Activated CD8-positive, alpha-beta T cell treated with anti-CD3 and anti-CD28 coated beads, Interleukin-2, amount 10 ng/mL, durations not matched to agents 7 days and 5 days (primary cell): ENCODE data around the gene CPNE6. TPM values are rescaled to one million over a fixed set of nuclear protein-coding genes. Genes with fewer than 3 reads are reported as not detected.

Experiments
- ATAC-seq: fragments of 150-1000 bp; cut with Tn5 transposase; one replicate; pipeline ENCODE4 v1.10.0; 2021; ENCODE audit warnings: moderate library complexity
- CTCF ChIA-PET: fragments of 350-600 bp; sonication (Branson Sonifier 250); formaldehyde crosslinking; loops from one replicate; lab custom pipeline; 2021; ENCODE audit warnings: antibody characterized with exemption; lab: Charles Lee
- POLR2A ChIA-PET: fragments of 350-600 bp; sonication (Branson Sonifier 250); formaldehyde crosslinking; loops from one replicate; lab custom pipeline; 2021; ENCODE audit warnings: antibody characterized with exemption; lab: Charles Lee
- DNase-seq: peaks from one replicate; pipeline ENCODE4 v3.0.0-alpha.2; 2020
- H3K27ac Mint-ChIP-seq: one replicate; pipeline ENCODE4 v1.8.0; 2021; ENCODE audit warnings: mild to moderate bottlenecking, mixed read lengths
- H3K27me3 Mint-ChIP-seq: one replicate; pipeline ENCODE4 v1.8.0; 2021; ENCODE audit warnings: low read depth, mixed read lengths
- H3K36me3 Mint-ChIP-seq: one replicate; pipeline ENCODE4 v1.8.0; 2021; ENCODE audit warnings: low read depth, mixed read lengths
- H3K4me1 Mint-ChIP-seq: one replicate; pipeline ENCODE4 v1.8.0; 2021; ENCODE audit warnings: low read depth, mixed read lengths
- H3K4me3 Mint-ChIP-seq: one replicate; pipeline ENCODE4 v1.8.0; 2021; ENCODE audit warnings: mild to moderate bottlenecking, mixed read lengths
- H3K9me3 Mint-ChIP-seq: one replicate; pipeline ENCODE4 v1.8.0; 2022; ENCODE audit warnings: mixed read lengths; ENCODE audit not compliant: insufficient read depth
- total RNA-seq, 2 experiments: library from RNA; stranded (reverse); gene quantifications; one replicate each; pipeline ENCODE4 v1.2.3, GENCODE V29; 2021

CPNE6 gene
- total RNA-seq, 2 experiments from 2014 or later, result 0.10 TPM; not detected in 1

DNA sequence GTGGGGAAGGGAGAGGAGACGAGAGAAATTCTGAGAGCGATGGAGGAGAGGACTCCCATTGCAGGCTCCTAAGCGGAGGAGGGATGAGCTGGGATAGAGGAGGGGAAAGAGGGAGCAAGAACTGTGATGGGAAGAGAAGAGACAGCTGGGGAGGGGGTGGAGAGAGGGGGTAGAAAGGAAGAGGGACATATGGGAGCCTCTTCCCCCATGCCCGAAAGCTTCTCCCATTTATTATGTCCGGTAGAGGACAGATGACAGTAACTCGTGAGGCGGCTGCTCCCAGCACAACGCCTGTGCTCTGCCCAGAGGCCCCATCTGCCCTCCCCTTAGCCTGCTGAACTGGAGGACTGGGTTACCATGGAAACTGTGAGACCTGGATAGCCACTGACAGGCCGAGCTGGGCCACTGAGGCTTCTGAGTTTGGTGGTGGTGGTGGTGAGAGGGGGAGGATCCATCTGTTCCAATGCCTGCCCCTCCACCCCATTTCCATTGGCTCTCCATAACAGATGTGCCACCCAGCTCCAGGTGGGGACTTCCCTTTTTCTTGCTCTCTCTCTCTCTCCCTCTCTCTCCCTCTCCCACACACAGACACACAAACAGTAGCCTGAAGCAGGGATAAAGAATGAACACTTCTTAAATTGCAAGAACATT, 8.3 kb downstream of the CPNE6 start:
- CTCF ChIA-PET, result interaction anchor here (0.6 to 5.8 kb wide), 6 partner anchors 13 to 68 kb away, joined by 3 to 117 read pairs (median 24); partner anchors contain the start of genes CARMIL3 and PCK2
- no peak overlapping the region for H3K4me3 Mint-ChIP-seq
- H3K27me3 Mint-ChIP-seq, result no peaks in the 10 kb centered on the region
- ATAC-seq, result no peak
- peak overlapping the region; percentile 78 for H3K27ac Mint-ChIP-seq
- POLR2A ChIA-PET, result interaction anchor here (0.7 to 4.9 kb wide), 8 partner anchors 9 to 109 kb away, joined by 3 to 41 read pairs (median 8); partner anchors contain the start of genes CARMIL3, CPNE6, IPO4 and IRF9
- peaks cover 46% of the 10 kb centered on the region for H3K4me1 Mint-ChIP-seq
- H3K36me3 Mint-ChIP-seq, result no peaks in the 10 kb centered on the region
- H3K9me3 Mint-ChIP-seq, result no peaks in the 10 kb centered on the region
- no peak for DNase-seq

GRCh38 chr14:24080142-24080530, 8.8 kb downstream of the CPNE6 start:
- ChIA-PET CTCF (interaction anchor here (0.6 to 5.8 kb wide), 10 partner anchors 8 to 127 kb away, joined by 3 to 117 read pairs (median 3); partner anchors contain the start of genes DHRS4, IRF9 and PCK2), POLR2A (interaction anchor here (0.6 to 4.9 kb wide), 13 partner anchors 8 to 109 kb away, joined by 3 to 41 read pairs (median 5); partner anchors contain the start of genes CARMIL3, CPNE6, DCAF11 and IPO4)
- no peaks in the 10 kb centered on the region for H3K36me3 Mint-ChIP-seq
- H3K27ac Mint-ChIP-seq, result peak overlapping the region; percentile 78
- H3K9me3 Mint-ChIP-seq, result no peaks in the 10 kb centered on the region
- DNase-seq, result no peak
- no peaks in the 10 kb centered on the region for H3K27me3 Mint-ChIP-seq
- peak overlapping the region; percentile 76 for H3K4me3 Mint-ChIP-seq
- peaks cover 43% of the 10 kb centered on the region for H3K4me1 Mint-ChIP-seq
- no peak for ATAC-seq

DNA sequence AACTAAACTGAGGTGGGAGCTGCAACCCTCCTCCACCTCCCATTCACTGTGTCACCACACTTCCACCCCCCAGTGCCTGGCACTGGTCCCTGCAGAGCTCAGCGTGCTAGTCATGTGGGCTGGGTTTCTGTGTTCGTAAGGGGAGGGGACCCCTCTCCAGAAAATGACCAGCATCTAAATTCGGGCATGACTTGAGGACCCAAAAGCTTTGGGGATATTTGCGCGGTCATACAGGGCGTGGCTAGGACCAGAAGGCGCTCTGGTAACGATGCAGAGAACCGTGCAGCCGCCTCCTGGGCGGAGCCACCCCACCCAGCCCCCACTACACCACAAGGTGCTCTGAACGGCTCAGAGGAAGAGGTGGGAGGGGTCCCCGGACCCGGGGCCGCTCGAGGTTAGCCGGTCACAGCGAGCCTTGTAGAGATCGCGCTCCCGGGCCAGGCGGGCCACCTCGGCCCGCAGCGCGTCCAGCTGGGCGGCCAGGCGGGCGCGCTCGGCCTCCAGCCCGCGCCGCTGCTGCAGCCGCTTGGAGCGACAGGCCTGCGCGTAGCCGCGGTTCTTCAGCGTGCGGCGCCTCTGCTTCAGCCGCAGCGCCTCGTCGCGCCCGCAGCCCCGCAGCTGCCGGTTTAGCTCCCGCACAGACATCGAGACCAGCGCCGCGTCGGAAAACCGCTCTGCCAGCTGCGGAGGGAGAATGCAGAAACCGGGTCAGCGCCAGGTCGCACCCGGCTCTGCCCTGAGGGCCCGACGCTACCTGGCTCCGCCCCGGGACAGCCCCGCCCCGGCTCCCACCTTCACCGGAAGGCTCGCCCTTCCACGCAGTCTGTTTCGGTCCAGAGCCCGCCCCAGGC, 9.8 kb downstream of the CPNE6 start:
- ChIA-PET CTCF (interaction anchor here (0.6 to 5.8 kb wide), 11 partner anchors 9 to 128 kb away, joined by 3 to 117 read pairs (median 3); partner anchors contain the start of genes CARMIL3, DHRS4, IRF9 and PCK2), POLR2A (interaction anchor here (0.6 to 4.9 kb wide), 19 partner anchors 9 to 530 kb away, joined by 3 to 41 read pairs (median 4); partner anchors contain the start of genes CARMIL3, CHMP4A, CPNE6 and DCAF11)
- peak overlapping the region; percentile 76 for H3K4me3 Mint-ChIP-seq
- ATAC-seq, result peak; percentile 94
- H3K27me3 Mint-ChIP-seq, result no peaks in the 10 kb centered on the region
- DNase-seq, result peak; percentile 89
- H3K9me3 Mint-ChIP-seq, result no peaks in the 10 kb centered on the region
- peaks cover 33% of the 10 kb centered on the region for H3K4me1 Mint-ChIP-seq
- H3K27ac Mint-ChIP-seq, result peak overlapping the region; percentile 86
- no peaks in the 10 kb centered on the region for H3K36me3 Mint-ChIP-seq

DNA sequence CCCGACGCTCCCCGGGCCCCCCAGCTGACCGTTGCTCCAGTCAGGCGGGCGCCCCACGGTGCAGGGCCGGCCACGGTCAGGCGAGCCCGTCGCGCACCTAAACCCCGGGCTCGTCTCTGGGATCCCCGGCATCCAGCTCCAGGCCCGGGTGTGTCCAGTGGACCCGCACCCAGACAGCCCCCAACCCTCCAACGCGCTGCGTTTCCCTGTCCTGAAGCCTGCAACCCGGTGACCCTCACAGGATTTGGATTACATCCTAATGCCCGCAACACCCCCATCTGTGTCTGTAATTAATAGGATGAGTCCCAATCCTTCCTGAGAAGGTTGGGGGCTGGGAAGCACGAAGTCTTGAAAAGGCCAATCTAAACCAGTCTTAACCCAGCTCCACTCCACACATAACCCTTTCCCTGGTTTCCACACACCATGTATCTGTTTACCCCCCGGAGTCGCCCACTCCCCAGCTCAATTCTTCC, 10.4 kb downstream of the CPNE6 start:
- Mint-ChIP-seq H3K27me3 (no peaks in the 10 kb centered on the region), H3K4me3 (peak overlapping the region; percentile 70), H3K4me1 (peaks cover 26% of the 10 kb centered on the region), H3K9me3 (no peaks in the 10 kb centered on the region), H3K27ac (peak overlapping the region; percentile 81), H3K36me3 (no peaks in the 10 kb centered on the region)
- CTCF ChIA-PET, result interaction anchor here (1.0 to 5.8 kb wide), 6 partner anchors 11 to 79 kb away, joined by 3 to 117 read pairs (median 28); partner anchors contain the start of genes CARMIL3, IRF9 and PCK2
- POLR2A ChIA-PET, result interaction anchor here (0.5 to 4.9 kb wide), 12 partner anchors 9 to 230 kb away, joined by 3 to 41 read pairs (median 4); partner anchors contain the start of genes CARMIL3, CPNE6, DCAF11 and IRF9
- ATAC-seq (no peak), DNase-seq (no peak)

GRCh38 chr14:24082411-24083080, 11.2 kb downstream of the CPNE6 start:
- ChIA-PET POLR2A (interaction anchor here (0.9 to 4.9 kb wide), 5 partner anchors 8 to 32 kb away, joined by 3 to 41 read pairs (median 4); partner anchors contain the start of genes CPNE6, DCAF11, NRL and PCK2), CTCF (interaction anchor here (1.1 to 5.8 kb wide), 6 partner anchors 10 to 62 kb away, joined by 3 to 117 read pairs (median 24); partner anchors contain the start of gene PCK2)
- no peaks in the 10 kb centered on the region for H3K9me3 Mint-ChIP-seq
- H3K36me3 Mint-ChIP-seq, result no peaks in the 10 kb centered on the region
- H3K4me3 Mint-ChIP-seq, result peak overlapping the region; percentile 70
- no peak for ATAC-seq
- H3K27me3 Mint-ChIP-seq, result no peaks in the 10 kb centered on the region
- peak overlapping the region; percentile 81 for H3K27ac Mint-ChIP-seq
- no peak for DNase-seq
- peaks cover 23% of the 10 kb centered on the region for H3K4me1 Mint-ChIP-seq

DNA sequence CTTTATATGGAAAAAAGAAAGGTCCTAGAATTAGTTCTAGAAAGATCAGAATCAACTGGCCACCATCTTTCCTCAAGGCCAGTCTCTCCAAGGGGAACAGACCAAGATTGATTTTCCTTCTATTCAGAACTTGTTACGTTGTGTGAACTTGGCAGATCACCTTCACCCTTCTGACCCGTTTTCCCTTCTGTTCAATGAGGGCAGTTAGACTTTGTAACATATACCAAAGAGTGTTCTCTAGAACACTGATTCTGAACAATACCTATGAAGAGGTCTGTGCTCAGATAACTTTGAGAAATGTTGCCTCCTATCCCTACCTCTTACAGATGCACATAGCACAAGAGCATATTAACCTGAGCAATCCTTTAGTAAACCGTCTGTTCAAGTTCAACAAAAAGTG, 12.1 kb downstream of the CPNE6 start:
- no peaks in the 10 kb centered on the region for H3K27me3 Mint-ChIP-seq
- no peak for DNase-seq
- H3K9me3 Mint-ChIP-seq, result no peaks in the 10 kb centered on the region
- H3K4me3 Mint-ChIP-seq, result no peak overlapping the region
- CTCF ChIA-PET, result interaction anchor here (1.6 to 5.8 kb wide), 4 partner anchors 9 to 26 kb away, joined by 4 to 117 read pairs (median 40); partner anchors contain the start of gene PCK2
- no peak overlapping the region for H3K27ac Mint-ChIP-seq
- POLR2A ChIA-PET, result interaction anchor here (4.9 kb wide), 1 partner anchor 10 kb away, joined by 41 read pairs; the partner anchor contains the start of gene PCK2
- ATAC-seq, result no peak
- no peaks in the 10 kb centered on the region for H3K36me3 Mint-ChIP-seq
- peaks cover 23% of the 10 kb centered on the region for H3K4me1 Mint-ChIP-seq

DNA sequence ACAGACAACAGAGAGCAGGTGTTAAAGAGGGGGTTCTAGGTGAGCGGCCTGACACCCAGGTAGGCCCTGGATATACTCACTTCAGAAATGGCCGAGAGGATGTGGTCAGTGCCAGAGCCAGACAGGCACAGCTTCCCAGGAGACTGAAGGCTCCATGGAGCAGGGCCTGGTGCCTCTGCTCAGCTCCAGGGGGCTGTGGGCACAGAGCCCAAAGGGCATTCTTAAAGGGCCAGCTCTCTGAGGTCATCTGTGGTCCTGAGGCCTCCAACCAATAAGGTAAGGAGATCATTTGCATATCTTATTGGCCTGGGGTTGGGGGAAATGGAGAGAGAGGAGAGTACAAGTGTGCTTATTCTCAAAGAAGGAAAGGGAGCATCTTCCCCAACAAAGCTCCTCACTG, 13.1 kb downstream of the CPNE6 start:
- Mint-ChIP-seq H3K27ac (no peak overlapping the region), H3K4me1 (peaks cover 21% of the 10 kb centered on the region), H3K27me3 (no peaks in the 10 kb centered on the region), H3K9me3 (no peaks in the 10 kb centered on the region), H3K36me3 (no peaks in the 10 kb centered on the region), H3K4me3 (no peak overlapping the region)
- POLR2A ChIA-PET, result interaction anchor here (1.0 to 1.3 kb wide), 2 partner anchors 11 to 158 kb away, joined by 3 read pairs; partner anchors contain the start of gene TINF2
- no peak for ATAC-seq
- DNase-seq, result no peak
- CTCF ChIA-PET, result interaction anchor here (1.4 to 1.9 kb wide), 3 partner anchors 9 to 24 kb away, joined by 4 to 7 read pairs (median 5); partner anchors contain the start of gene PCK2

GRCh38 chr14:24085215-24085614, 13.9 kb downstream of the CPNE6 start:
- H3K27me3 Mint-ChIP-seq, result no peaks in the 10 kb centered on the region
- ChIA-PET CTCF (interaction anchor here (1.1 to 2.3 kb wide), 4 partner anchors 8 to 76 kb away, joined by 3 to 21 read pairs (median 6); partner anchors contain the start of genes IRF9 and PCK2), POLR2A (interaction anchor here (0.9 to 1.4 kb wide), 4 partner anchors 10 to 157 kb away, joined by 3 to 4 read pairs (median 3); partner anchors contain the start of gene TINF2)
- no peak overlapping the region for H3K4me3 Mint-ChIP-seq
- no peaks in the 10 kb centered on the region for H3K9me3 Mint-ChIP-seq
- H3K27ac Mint-ChIP-seq, result no peak overlapping the region
- H3K36me3 Mint-ChIP-seq, result no peaks in the 10 kb centered on the region
- ATAC-seq (no peak), DNase-seq (no peak)
- peaks cover 22% of the 10 kb centered on the region for H3K4me1 Mint-ChIP-seq

DNA sequence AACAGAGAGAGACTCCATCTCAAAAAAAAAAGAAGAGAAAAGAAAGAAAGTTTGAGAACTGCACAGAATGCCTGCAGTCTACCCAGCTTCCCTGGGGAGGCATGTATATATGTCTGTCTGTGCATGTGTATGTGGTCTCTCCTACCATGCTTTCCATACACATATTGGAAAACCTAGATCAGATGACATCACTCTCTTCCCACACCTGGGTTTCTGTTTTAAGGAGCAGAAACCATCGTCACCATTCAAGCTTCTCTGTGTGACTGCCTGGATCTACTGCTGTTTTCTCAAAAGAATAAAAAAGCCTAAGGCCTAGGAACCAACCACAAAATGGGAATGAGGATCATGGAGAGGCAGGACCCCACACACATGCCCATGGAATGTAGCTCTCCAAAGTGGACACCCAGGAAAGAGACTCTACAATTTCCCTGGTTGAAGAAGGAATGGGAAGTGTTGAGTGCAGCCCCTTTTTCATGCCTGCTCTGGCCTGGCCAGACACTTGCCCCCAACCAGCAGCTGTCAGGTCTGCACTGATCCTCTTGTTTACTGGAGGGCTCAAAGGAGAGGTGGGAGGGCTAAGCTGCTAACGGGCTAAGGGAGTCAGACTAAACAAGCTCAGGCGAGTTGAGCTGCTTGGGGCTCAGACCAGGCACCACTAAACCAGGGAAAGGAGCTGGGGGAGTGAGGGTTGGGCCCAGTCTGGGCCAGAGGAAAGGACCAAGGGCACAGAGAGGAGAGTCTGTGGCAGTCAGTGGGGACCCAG, 15.0 kb downstream of the CPNE6 start:
- no peak overlapping the region for H3K27ac Mint-ChIP-seq
- POLR2A ChIA-PET, result interaction anchor here (0.6 to 1.4 kb wide), 2 partner anchors 22 to 30 kb away, joined by 4 read pairs; no protein-coding TSS in a partner anchor
- no peak for ATAC-seq

More for the DNA sequence above, 15.0 kb downstream of the CPNE6 start:
- H3K9me3 Mint-ChIP-seq, result no peaks in the 10 kb centered on the region
- no peaks in the 10 kb centered on the region for H3K36me3 Mint-ChIP-seq
- no peak overlapping the region for H3K4me3 Mint-ChIP-seq
- peaks cover 19% of the 10 kb centered on the region for H3K4me1 Mint-ChIP-seq
- CTCF ChIA-PET, result interaction anchor here (0.9 to 2.3 kb wide), 4 partner anchors 22 to 75 kb away, joined by 3 to 21 read pairs (median 6); partner anchors contain the start of gene IRF9
- H3K27me3 Mint-ChIP-seq, result no peaks in the 10 kb centered on the region
- no peak for DNase-seq
